GM21526 (cell line): ENCODE data around the gene LIAS.

Experiments used
- ATAC-seq: cut with Tn5 transposase; IDR thresholded peaks from one replicate; pipeline ENCODE4 v1.9.1; 2021; ENCODE audit warnings: moderate library complexity; ENCODE audit not compliant: unreplicated experiment, low FRiP score

The LIAS gene

GRCh38 chr4:39527296-39528060 is 68.6 kb downstream of the LIAS start, which contains the start of gene UGDH:
UGDH (minus strand) TSS chr4:39527439; CDS start chr4:39521512, 5,927 bp downstream.
- peak; percentile 95 for ATAC-seq

- ATAC-seq: no peak
Observed at GRCh38 chr4:39528061-39528465, 69.2 kb downstream of the LIAS start.
